ENCODE data around the gene SLX4IP.
"Not testable (repeated sequence)": the region's sequence is repeated elsewhere in the genome, so short reads cannot be mapped to it uniquely, and the experiment has no call there.

The SLX4IP gene

DNA sequence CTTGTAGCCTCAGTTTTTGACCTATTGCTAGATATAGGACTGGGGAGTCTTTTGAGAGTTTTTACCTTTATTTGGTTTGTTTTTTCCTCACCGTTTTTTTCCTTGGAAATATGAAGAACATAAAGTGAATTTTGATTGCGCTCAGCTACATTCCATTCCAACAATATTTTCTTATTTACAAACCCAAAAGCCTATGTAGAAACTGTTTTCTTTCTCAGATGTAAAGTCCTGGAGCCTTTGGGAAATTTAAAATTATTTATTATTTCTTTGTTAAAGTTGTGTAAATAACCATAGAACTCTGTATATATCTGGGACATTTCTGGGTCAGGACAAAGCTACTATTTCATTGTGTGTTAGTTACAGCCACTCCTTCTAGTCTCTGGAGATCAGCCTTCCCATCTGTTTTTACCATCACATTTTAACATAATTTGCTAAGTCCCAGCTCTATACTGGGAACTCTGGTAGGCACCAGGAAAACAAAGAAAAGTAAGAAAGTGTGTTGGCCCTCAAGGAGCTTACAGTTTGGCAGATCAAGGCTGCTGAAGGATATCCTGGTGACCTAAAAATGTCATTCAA is 169.8 kb downstream of the SLX4IP start:
- DNase-seq (ENCODE audit: low spot score) = no peak

DNA sequence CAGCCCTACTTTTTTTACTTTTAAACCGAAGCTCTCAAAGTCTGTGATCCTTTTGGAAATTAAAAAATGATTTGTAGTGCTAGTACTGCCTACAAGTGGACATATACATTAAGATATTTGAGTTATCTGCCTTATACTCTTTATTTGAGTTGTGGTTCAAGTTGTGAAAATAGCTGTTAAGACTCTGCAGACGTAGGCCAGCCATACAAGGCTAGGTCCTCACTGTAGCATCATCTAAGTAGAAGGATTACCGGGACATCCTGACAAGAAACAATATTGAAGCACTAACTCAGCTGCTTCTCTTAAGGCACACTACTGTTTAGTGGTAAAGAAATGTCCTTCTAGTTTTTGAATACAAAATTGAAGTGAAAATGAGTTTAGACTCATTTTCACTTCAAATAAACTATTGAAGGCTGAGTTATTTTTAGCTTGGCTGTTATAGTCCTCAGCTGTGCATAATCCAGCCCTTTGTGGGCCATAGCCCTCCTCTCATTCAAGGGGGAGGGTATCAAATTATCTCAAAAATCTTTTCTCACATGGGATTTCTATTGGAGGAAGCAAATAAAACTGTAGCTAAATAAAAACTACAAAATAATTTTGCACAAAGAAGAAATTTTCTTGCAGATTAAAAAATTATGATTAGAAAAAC is 170.6 kb downstream of the SLX4IP start:
- no peak for DNase-seq (ENCODE audit: low spot score)

GRCh38 chr20:10609276-10609675 is 174.2 kb downstream of the SLX4IP start:
- no peak for DNase-seq (ENCODE audit: low spot score)

DNA sequence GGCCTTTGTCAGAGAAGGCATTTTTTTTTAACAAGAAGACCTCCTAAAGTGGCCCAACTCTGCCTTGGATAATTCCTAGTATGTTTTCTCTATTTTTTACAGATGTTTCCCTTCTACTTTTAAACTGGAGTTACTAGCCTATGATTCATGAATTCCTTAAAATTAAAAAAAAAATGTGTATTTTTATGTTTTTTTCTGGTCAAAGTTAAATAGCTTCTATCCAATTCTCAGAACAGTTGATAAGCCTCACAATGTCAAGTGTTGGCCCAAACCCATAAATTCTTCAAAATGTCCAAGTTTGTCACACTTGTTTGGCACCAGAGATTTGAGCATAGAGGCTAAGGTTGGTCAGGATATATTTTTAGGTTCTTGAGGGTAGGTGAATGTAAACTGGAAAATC is 174.7 kb downstream of the SLX4IP start:
- no peak for DNase-seq (ENCODE audit: low spot score)

GRCh38 chr20:10610251-10610650 is 175.1 kb downstream of the SLX4IP start:
- no peak for DNase-seq (ENCODE audit: low spot score)

DNA sequence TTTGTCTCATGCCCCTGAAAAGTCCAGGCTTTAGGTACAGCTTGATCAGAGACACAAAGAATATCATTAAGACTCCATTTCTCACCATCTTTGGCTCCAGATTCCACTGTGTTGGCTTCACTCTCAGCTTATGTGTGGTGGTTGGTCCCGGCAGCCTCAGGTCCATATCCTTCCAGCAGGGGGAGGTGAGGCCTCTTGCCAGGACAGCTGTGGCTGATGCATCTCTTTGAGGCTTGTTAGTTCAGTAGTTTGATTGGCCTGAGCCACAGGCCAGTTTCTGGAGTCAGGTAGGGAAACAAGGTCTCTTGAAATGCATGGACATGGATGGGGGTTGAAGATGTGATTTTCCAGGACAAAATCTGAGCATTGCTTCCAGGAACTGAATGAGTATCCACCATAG is 176.3 kb downstream of the SLX4IP start:
- DNase-seq (ENCODE audit: low spot score) = peak; percentile 26

GRCh38 chr20:10613426-10613825 is 178.3 kb downstream of the SLX4IP start:
- DNase-seq (ENCODE audit: low spot score) = not testable (repeated sequence)

GRCh38 chr20:10613911-10614310 is 178.8 kb downstream of the SLX4IP start:
- DNase-seq (ENCODE audit: low spot score) = no peak

GRCh38 chr20:10616212-10616611 is 181.1 kb downstream of the SLX4IP start:
- no peak for DNase-seq (ENCODE audit: low spot score)

GRCh38 chr20:10617549-10618133 is 182.5 kb downstream of the SLX4IP start:
- DNase-seq (ENCODE audit: low spot score) = not testable (repeated sequence)

DNA sequence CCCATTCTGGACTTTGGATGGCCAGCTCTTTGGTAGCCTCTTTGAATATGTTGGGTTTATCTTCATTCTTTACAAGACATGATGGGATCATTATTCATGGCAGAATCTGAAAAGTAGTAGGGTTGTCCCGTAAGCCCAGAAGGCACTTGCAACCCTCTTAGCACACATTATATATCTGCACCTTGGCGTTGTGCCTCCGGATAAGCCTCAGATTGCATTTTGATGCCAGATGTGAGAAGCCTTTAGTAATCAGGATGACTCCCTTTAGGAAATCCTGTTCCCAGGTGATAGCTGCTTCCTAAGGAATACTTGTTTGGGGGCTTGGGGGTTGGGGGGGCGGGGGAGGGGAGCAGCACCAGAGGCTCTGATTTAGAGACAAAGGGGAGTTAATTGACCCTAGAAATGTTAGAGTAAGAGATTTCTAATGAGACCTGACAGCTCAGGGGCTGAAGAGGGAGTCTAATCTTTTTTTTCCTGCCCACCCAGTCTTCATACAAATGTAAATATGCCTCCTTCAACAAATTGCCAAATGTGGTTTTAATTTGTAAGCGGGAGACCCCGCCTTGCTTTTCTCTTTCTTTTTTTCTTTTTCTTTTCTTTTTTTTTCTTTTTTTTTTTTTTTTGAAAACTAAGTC is 183.6 kb downstream of the SLX4IP start:
- no peak for DNase-seq (ENCODE audit: low spot score)

DNA sequence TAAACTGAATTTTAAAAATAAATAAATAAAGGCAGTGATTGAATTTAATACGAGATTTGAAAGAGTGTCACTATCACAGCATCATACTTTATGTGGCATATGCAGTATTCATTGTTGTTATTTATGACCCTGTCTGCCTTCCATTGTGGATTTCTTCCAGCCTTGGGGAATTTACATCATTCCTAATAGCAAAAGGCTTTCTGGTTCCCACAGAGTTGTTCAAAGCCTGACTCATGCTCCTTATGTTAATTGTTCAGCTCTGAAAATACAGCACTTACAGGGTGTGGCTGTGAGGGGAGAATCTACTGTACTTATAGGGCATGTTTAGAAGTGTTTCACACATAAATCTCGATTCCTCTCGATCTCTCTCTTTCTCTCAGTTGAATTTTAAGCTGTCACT is 184.3 kb downstream of the SLX4IP start:
- no peak for DNase-seq (ENCODE audit: low spot score)

- DNase-seq (ENCODE audit: low spot score) = no peak
Observed at GRCh38 chr20:10621149-10621548, 186.0 kb downstream of the SLX4IP start.

DNA sequence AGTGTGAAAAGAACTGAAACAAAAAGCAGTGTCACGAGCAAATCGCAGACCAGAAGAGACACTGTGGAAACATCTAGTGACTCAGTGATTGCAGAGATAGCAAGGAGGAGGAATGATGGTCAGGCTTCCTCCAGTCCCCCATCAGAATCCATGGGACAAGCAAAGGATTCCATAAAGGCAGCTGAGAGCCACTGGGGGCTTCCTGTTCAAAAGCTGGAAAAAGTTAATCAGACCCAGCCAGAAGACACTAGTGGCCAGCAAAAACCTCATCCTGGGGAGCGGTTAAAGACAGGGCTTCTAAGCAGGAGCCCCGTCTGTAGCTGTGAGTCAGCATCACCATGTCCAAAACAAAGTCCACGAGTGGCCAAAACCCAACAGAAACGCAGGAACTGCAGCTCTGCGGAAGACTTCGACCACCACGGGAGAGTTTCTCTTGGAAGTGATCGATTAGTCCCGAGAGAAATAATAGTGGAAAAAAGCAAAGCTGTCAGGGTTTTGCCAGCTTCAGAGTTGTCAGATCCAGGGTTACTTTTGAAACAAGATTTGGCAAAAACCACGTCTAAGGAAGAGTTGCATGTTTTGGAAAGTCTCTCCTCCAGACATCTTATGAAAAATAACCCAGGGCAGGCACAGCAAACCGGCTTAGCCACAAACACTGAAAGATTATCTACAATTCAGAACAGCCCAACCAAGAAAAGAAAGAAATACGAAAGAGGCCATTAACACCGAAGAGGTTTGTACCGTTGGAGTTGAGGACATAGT is 187.7 kb downstream of the SLX4IP start:
- DNase-seq (ENCODE audit: low spot score) = no peak

DNA sequence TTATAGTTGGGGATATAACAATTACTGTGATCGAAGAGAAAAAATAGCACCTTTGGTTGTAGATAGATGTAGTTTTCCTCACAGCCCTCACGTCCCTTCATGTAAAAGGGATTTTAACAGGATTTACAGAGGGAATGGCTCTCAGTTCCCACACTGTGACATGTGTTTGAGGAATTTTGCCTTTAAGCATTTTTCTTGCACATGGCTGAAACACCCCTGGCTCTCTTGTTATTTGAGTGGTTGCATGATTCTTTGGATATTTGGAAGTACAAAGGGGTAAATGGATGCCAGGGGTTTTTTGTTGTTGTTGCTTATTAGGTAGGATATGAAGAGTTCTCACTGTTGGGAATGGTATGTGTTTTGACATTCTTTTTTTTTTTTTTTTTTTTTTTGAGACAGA is 190.5 kb downstream of the SLX4IP start:
- no peak for DNase-seq (ENCODE audit: low spot score)

GRCh38 chr20:10626896-10627295 is 191.8 kb downstream of the SLX4IP start:
- no peak for DNase-seq (ENCODE audit: low spot score)

DNA sequence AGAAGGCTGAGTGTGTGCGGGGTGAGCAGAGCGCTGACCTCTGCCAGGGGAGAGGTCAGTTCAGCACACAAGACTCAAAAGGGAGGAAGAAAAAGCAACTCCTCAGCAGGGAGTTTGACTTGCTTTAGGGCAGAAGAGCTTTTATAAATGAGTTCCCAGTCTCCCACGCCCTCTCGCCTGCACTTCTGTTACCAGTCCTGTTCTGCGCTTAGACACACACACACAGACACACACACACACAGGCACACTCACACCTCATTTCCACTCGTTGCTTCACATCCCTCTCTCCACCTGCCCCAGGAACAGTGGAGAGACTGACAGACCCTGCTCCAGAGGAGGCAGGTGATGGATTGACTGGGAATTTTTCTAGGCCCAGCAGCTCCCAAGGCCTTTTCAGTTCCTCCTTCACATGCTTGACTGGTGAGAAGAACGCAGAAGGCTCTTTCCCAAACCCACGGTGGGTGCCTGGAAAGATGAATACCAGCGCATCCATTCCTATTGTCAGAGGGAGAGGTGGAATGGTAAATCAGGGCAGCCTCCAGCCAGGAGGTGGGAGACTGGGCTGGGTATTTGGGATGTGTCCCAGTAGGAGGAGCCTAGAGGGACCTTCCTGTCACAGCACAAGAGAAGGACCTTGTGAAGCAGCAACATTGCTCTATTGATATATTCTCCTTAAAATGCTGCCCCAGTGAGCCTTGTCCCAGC is 195.0 kb downstream of the SLX4IP start:
- no peak for DNase-seq (ENCODE audit: low spot score)

DNA sequence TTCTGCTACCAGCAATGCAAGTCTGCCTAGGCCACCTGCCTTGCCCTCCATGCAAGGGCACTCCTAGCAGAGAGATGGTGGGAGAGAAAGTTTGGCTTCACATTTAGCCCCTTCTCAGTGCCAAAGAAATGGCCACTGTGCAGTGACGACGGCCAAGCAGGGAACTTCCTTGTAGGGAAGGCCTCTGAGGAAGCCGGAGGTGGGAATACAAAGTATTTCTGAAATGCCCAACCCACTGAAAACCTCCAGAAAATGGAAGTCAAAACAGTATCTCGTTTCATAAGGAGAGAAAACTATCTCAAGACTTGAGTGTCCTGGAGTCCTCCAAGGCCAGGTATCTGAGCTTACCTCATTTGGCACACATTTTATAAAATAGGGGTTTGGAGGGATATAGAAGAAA is 196.0 kb downstream of the SLX4IP start:
- no peak for DNase-seq (ENCODE audit: low spot score)

GRCh38 chr20:10632721-10633509 is 197.8 kb downstream of the SLX4IP start:
- DNase-seq (ENCODE audit: low spot score) = no peak

DNA sequence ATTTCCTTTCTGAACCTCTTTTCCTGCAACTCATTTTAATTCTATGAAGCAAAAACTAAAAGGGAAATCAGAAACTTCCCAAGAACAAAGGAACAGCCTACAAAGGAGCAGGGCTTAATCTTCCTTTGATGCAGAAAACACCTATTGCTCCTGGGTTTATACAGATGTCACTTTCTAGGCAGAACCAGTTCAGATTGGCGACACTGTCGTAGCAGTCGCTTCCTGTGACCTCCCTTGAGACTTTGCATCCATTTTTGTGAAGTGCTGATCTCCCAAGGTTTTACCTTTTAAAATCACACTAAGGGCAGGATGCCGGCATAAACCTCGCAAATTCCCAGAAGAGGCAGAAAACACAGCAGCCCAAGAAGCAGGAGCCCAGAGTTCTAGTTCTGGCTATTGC is 198.6 kb downstream of the SLX4IP start:
- DNase-seq (ENCODE audit: low spot score) = peak; percentile 2

DNA sequence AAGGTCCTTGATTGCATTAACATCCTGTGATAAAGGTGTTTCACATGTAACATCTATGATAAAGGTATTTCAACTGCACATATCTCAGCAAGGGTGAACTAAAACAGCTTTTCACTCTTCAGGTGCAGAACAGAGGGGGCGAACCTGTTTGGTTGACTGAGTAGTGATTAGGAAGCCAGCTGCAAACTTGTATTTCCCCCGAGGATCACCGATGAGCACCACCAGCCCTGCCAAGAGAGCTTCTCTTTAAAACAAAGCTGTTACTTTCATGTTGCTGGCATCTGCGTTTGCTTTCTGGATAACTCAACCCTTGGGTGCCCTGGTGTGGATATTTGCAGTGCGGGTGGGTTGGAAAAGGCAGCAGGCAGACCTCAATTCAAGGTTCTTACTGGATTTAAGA is 199.1 kb downstream of the SLX4IP start:
- peak; percentile 26 for DNase-seq (ENCODE audit: low spot score)
